GM18498 (cell line): ENCODE results near the gene CPNE5.

Experiments used
- ATAC-seq: cut with Tn5 transposase; IDR thresholded peaks from one replicate; pipeline ENCODE4 v1.9.1; 2021; ENCODE audit warnings: mild to moderate bottlenecking, moderate library complexity; ENCODE audit not compliant: unreplicated experiment

Gene CPNE5

DNA sequence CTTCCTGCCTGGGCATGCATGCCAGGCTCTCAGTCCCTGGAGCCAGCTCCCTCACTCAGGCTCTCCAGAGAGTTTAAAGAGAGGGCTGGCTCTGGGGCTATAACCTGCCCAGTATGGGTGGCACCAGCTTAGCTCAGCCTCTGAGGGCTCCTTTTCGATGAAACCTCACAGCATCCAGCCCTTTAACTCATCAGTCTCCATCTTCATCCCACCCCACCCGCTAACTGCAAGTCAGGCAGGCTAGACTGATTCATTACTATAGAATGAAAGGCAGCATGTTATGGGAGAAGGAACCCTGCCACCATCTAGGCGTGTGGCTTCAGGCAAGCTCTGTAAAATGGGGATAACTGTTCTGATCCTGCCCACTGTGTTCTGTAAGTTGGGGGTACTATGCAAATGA, 88.2 kb downstream of the CPNE5 start:
- no peak for ATAC-seq

DNA sequence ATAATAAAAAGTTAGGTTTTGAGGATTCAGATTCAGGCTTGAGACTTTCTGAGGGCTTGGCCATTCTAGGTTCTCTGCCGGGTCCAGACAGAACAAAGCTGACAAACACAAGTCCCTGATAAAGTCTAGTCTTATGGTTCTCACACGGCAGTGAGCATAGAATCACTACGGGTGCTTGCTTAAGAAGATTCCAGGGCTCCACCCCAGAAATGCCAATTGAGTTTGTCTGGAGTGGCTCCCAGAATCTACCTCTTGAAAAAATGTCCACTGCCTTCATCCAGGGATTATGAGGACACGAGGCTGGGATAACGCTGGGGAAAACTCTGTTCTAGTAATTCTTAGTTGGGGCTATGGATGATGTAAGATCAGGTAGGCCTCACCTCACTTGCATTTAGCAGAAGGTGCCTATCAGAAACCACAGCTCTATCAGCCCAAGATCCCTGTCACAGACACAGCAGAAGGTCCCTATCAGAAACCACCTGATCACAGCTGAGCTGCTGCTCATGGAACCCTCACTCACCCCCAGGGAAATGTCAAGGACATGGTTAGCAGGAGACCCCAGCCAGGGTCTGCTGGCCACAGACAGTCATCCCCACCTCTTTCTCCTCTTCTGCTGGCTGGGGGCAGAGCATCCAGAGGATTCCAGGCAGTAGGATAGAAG, 89.3 kb downstream of the CPNE5 start:
- no peak for ATAC-seq

- no peak for ATAC-seq
These were observed 93.0 kb downstream of the CPNE5 start for GRCh38 chr6:36746251-36746650.

DNA sequence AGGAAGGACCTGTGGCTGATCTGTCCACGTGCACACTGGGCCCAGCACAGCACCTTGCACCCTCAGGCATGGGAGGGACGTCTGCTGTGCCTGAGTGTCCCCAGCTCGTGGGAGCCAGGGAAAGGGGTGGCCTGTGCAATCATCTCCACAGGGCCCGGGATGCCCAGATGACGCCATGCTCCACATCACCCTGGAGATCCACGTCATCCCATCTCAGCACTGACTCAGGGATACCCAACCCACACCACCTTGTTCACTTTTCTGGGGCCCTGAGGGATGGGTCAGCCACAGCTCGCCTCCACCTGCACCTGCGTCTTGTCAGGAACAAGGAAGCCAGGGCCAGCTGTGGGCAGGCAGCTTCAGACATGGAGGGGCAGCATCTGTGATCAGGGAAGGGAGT, 93.4 kb downstream of the CPNE5 start:
- no peak for ATAC-seq

- no peak for ATAC-seq
These were observed 94.0 kb downstream of the CPNE5 start for GRCh38 chr6:36745283-36745682.

DNA sequence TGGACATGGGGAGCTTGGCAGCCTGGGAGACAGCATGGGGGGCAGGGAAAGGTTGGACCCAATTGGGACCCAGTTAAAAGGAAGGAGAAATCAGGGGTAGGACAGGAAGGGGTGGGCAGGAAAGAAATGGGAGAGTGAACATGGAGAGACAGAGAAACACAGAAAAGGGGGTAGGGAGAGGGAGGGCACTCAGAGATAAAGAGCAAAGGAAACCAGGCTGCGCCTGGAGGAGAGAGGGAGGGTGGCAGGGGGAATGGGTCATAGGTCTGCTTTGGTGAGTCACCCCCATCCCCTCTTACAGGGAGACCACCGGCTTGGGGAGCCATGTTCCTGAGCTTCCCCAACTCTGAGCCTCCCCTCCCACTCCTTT, 95.0 kb downstream of the CPNE5 start:
- ATAC-seq: no peak

DNA sequence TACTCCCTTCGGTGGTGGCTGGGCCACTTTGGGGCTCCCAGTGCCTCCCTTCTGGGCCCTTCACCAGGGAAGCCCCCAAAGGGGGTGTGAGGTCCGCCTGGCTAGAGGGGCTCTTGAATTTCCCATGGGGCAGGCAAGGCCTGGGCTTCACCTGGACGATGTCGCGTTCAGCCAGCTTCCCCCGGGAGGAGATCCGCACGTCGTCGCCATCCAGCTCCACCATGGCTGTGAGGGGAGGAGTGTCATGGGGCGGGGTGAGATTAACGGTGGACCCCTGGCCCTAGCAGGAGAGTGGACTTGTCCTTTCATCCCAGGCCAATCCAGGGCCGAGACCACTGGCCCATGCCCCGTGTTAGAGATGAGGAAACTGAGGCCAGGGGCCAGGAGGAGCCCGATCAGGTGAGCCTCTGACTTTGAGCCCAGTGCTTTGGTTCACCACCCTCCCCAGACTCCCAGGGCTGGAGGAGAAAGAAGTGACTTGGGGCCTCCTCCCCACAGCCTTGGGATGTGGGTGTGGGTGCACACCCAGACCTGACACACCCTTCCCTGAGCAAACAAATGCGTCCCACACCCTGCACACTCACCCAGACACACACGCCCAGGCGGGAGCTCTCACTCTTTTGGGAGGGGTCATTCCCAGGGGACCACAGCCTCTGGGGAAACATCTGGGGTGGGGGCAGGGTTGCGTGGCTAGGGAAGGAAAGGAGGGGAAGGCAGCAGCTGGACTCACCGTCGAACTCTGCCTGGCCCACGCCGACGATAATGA, 95.5 kb downstream of the CPNE5 start:
- no peak for ATAC-seq

DNA sequence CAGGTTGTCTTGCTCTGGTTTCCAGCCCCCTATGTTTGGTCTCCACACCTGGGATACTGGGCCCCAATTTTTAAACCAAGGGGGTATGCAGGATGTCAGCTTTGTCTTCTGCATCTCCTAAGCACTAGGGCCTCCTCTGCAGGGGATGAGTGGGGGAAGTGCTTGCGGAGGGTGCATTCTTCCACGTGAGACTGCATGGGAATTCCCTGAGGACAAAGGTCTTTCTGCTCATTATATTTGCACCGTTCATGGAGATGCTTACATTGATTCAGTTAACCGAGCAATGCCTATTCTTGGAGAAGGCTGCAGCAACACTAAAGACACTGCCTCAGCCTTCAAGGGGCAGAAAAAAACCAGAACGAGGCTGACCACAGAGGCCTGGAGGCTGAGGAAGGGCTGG, 96.2 kb downstream of the CPNE5 start:
- no peak for ATAC-seq

DNA sequence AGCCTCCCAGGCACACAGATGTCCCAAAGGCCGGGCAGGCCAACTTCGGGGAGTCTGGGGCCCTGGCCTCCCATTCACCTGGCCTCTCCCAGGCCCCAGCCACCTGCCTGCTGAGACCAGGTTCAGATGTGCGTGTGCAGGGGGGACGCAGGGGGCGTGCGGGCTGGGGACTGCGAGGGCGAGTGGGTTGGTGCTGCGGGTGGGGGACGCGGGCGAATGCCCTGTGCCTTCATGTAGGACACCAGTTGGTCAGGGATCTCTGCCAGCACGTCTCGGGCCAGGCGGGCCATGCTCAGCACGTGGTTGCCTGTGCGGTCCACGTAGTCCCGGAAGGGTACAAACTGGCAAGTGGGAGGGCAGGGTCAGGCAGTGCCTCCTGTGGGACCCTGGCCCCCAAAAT, 97.1 kb downstream of the CPNE5 start:
- no peak for ATAC-seq

DNA sequence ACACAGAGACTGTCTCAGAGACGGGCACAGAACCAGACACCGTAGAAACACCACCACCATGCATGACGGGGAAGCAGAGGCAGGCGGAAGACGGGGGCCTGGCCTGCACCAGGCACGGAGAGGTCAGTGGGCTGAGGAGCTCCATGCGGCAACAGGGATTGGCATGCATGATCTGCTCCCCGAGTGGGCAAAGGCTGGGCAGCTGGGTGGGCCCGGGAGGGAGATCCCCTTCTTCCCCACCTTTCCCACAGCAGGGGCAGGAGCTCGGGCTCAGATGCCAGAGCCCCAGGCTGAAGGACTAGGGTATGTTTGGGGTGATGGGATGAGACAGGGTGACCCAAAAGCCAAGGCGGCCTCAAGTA, 98.4 kb downstream of the CPNE5 start:
- ATAC-seq: no peak

DNA sequence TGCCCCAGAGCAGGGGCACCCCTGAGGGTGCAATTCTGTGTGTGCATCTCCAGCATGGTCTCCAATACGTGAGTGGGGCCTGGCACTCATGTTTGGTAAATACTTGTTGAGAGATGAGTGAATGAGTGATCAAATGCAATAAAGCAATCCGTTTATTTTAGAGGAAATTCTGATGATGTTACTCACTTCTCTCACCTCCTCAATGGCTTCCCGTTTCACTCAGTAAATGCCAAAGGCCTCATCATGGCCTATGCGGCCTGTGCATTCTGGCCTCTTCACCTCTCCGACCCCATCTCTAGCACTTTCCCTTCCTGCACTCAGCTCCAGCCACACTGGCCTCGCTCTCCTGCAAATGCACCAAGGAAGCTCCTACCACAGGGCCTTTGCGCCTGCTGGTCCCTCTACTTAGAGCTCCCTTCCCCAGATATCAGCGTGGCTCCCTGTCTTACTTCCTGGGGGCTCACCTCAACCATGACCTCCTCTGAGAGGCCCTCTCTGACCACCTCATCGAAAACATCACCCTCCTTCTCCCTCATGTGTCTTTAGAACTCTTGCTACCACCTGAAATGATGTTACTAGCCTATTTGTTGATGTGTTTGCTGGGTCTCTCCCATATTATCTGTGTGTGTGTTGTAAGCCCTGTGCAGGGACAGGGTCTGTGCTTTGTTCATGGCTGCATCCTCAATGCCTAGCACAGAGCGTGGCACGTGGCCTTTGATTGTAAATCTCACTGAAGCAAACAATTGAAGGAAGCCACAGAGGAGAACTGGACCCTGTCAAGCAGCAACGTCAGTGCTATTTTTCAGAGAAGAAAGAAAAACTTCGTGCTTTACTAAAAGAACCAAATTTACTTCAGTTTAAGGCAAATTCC, 99.1 kb downstream of the CPNE5 start:
- ATAC-seq: no peak

- ATAC-seq: no peak
These were observed 101.1 kb downstream of the CPNE5 start for GRCh38 chr6:36738108-36738507.

- ATAC-seq: no peak
These were observed 102.0 kb downstream of the CPNE5 start for GRCh38 chr6:36737043-36737785.

DNA sequence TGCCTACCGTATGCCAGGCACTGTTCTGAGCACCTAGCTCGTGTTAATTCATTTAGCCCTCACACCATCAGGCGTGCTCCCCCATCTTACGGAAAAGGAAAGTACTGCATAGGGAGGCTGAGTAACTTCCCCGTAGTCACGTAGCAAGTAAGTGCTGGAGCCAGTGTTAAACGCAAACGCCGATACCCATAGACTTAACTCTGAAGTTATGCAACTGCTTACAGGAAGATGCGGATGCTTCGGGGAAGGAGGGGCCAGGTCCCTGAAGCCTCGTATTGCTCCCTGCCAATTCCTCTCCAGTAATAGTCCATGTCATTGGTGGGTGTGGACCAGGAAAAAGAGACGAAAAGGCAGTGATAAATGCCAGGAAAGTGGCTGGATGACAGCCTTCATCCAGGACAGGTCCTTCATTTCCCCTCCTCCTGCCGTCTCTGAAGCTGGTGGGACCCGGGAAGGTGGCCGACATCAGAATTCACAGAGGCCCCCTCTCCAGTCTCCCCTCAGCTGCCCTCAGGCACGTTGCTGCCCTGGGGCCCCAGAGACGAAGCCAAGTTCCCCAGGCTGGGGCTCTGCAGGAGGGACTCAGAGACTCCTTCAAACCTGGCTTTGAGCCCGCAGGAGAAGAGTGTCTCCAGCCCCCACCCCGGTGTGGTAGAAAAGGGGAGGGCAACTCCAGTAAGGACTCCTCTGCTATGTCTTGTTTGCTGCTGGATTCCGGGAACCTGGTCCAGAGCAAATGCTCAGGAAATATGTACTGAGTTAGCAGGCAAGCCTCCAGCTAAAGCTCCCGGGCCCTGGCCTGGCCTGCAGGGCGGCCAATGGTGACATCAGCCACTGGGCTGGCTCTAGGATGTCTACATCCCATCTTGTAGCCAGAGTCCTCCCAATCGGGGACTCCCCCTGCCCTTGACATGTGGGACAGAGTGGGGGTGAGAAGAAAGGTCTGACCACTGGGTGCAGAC, 103.9 kb downstream of the CPNE5 start:
- ATAC-seq: no peak

- no peak for ATAC-seq
These were observed 104.7 kb downstream of the CPNE5 start for GRCh38 chr6:36734486-36735060.

DNA sequence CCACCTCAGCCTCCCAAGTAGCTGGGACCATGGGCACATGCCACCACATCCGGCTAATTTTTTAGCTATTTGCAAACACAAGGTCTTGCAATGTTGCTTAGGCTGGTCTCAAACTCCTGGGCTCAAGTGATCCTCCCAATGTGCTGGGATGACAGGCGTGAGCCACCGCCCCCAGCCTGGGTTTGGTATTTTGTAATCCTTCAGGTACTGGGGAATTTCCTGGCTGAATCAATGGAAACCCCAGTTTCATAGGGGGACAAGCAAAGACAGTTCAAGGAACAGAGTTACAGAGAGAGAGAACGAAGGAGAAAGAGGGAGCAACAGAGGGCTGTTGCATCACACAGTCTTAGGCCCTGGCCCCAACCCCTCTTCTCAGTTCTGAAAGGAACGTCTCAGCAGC, 105.9 kb downstream of the CPNE5 start:
- no peak for ATAC-seq

DNA sequence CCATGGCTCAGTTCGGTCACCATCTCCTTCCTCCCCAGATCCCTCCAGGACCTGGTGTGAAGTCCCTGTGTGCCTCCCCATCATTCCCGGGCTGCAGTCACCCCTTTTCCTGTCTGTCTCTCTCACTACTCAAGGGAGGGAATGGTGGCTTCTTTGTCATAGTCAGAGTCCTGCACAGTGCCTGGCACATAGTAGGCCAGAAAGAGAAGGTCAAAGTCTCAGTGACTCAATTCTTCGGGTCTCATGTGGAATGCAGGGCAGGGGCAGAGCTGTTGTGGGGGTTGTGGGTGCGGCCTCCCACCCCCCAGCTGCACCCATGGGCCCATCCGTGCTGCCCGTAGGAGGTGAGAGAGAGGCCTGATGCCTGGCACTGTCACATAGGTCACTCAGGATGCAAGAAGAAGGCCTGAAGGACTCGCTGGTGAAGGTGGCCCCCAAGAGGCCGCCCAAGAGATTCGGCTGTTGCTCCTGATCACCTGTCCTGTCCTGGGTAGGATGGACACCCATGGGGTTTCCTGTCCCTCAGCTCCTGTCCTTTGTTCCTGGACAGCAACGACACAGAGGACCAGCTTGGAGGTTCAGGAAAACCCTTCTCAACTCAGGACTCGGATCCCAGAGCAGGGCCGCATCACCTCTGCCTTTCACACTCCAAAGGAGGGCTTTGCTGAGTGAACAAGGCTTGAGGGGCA, 107.5 kb downstream of the CPNE5 start:
- no peak for ATAC-seq

DNA sequence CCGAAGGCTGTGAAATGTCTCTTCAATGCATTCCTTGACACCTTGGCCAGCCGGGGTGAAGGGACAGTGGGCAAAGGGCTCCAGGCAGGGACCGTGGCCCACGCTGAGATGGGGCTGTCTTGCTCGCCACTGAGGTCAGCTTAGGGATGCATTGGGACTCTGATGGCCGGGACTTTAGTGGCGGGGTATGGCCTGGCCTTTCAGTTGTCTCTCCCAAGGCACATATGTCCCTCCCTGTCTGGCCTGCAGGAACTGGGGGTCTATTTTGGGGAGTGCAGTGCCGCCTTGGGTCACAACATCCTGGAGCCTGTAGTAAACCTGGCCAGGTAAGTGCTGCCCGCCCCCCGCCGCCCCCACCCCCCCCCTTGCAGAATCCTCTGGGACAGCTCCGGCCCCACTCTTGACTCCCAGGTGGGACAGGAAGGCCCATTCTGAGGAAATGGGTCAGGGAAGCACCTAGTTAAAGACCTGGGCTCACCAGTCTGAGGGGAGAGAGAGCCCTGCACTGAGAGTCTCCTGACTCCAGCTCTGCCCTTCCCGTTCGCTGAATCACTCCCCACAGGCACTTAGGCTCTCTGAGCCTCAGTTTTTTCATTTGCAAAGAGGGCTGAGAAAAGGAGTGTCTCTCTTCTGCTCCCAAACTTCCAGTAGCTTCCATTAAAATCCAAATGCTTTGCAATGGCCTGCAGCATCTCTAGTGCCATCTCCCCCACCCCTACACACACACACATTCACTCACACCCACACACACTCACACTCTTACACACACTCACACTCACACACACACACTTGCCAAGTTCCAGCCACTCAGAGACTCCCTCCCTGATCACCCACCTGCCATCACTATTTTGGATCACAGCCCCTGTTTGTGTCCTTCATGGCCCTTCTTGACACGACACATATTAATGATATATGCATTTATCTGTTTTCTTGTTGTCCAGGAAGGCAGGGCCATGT, 108.5 kb downstream of the CPNE5 start:
- no peak for ATAC-seq
